GM03348 (cell line): ENCODE measurements around the gene EEF1G.
"Not testable (repeated sequence)": the region's sequence is repeated elsewhere in the genome, so short reads cannot be mapped to it uniquely, and the experiment has no call there.

ENCODE experiments used
- DNase-seq: peaks from one replicate; pipeline ENCODE4 v3.0.0; 2012; ENCODE audit warnings: low spot score

Gene EEF1G, protein sequence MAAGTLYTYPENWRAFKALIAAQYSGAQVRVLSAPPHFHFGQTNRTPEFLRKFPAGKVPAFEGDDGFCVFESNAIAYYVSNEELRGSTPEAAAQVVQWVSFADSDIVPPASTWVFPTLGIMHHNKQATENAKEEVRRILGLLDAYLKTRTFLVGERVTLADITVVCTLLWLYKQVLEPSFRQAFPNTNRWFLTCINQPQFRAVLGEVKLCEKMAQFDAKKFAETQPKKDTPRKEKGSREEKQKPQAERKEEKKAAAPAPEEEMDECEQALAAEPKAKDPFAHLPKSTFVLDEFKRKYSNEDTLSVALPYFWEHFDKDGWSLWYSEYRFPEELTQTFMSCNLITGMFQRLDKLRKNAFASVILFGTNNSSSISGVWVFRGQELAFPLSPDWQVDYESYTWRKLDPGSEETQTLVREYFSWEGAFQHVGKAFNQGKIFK

DNA sequence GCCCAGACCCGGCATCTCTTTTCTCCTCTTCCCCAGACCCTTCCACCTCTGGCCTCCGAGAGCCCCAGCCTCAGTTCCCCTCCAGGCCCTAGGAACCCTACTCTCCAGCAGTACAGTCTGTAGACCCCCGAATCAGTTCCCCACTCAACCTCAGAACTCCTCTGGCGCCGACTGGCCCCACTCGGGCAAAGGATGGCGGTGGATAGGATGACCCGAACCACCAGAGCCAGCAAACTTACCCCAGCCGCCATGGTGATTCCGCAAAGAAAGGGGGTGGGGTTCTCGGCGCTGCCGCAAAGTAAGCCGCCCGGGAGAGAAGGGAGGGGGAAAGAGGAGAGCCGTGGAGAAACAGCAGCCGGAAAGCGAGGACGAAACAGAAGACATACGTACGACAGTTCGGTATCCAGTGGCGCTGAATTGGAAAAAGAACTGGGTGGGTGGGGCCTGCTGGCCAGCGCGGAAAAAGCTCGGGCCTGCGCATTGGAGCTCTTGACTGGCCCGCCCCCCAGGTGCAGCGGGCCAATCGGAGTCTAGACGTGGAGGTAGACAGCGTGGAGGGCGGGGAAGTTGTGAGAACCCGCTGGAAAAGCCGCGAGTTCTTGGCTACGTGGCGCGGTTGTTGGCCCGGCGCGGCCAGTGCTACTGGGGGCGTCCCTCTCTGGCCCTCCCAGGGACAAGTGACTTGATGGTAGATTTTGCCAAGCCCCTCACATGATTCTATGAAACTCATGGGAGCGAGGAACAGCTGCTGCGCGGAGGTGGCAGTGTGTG is at the start of gene EEF1G:
Gene EEF1G, minus strand, starts transcription at position 300 of the 771 bp plus-strand sequence. Its CDS starts 49 bp downstream, at position 251.
- DNase-seq = peak; percentile 98

DNA sequence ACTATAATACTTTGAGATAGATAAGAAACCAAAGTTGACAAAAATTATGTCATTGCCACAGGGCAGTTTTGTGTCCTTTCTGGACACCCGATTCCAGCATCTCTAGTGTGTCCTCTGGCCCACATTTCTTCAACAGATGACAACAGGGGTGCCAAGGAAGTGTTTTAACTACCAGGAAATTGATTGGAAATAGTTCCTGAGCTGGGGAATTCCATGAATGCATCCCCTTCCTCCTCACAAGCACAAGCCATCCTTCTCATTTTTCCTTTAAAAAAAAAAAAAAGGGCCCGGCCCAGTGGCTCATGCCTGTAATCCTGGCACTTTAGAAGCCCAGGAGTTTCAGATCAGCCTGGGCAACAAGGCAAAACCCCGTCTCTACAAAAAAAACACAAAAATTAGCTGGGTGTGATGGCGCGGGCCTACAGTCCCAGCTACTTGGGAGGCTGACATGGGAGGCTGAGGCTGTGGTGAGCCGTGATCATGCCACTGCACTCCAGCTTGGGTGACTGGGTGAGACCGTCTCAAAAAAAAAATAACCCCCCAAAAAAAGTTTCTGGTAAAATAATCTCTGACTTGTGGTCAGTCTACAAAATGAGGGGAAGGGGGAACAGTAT is 48.9 kb upstream of the EEF1G start:
- no peak for DNase-seq

DNA sequence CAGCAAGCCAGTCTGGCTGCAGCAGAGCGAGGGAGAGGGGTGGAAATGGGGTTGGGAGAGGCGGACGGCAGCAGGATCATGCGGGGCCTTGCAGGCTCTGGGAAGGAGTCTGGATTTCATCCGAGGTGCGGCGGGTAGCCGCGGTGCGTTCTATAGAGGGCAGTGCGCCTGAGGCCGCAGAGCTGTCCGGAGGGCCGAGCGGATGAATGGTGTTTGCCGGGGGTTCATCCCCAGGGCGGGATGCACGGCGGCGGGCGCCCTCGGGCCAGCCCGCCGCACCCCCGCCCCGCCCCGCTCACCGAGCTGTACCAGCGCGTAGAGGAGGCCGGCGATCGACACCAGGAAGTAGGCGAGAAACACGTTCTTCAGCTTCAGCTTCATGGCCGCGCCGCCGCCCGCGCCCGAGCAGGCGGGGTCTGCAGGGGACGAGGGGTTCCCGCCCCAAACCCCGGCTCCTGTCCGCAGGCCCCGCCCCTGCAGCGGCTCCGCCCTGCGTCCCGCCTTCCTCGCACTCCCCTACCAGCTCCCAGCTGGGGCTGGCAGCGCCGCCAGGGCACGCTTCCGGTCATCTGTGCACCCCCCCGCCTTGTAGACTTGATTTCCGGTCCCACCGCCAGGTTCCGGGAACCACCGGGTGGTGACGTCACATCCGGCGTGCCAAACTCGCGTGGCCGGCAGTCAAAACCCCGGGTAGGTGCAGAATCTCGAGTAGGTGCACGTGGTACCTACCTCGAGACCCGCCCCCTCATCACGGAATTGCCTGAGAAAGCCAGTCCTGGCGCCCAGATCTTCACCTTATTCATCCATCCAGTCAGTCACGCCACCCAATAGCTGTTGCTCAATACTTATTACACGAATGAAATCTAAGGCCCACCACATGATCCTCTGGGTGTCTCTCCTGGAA is 48.1 kb upstream of the EEF1G start, which contains the start of gene B3GAT3:
Gene B3GAT3, minus strand, starts transcription at position 420 of the 904 bp plus-strand sequence. Its CDS starts 39 bp downstream, at position 381.
- peak; percentile 98 for DNase-seq

DNA sequence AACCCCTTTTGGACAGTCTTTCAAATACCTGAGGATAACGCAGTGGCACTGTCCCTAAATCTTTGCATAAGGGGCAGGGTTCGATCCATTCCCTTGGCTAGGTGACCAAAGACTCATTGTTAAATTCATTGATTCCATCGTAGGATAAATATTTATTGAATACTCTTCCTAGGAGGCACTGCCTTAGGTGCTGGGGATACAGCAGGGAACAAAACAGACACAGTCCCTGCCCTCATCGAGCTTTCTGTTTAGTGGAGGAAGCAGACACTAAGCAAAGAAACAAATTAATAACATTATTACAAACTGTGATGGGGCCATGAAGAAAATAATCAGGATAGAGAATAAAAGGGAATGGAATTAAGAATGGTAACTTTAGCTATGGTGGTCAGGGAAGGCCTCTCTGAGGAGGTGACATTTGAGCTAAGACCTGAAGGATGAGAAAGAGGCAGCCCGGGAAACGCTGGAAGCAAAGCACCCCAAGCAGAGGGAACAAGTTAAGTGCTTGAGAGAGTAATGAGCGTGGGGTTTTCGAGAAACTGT is 47.4 kb upstream of the EEF1G start:
- no peak for DNase-seq

DNA sequence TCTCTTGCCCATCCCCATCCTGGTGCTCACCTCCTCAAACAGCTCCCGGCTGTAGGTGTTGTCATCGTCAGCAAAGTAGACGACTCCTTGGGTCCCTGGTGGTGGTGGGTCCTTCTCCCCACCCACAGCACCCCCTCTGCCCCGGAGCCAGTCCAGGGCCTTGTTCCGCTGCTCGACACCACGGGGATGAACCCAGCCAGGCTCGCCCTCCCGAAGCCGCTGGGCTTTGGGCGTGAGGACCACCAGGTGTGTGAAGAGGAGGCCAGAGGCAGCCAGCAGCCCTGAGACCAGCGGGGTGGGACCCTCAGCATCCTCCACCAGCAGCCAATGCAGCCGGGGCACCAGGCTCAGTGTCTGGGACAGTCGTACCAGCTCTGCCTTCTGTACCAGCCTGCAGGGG is 43.3 kb upstream of the EEF1G start:
- DNase-seq = not testable (repeated sequence)

DNA sequence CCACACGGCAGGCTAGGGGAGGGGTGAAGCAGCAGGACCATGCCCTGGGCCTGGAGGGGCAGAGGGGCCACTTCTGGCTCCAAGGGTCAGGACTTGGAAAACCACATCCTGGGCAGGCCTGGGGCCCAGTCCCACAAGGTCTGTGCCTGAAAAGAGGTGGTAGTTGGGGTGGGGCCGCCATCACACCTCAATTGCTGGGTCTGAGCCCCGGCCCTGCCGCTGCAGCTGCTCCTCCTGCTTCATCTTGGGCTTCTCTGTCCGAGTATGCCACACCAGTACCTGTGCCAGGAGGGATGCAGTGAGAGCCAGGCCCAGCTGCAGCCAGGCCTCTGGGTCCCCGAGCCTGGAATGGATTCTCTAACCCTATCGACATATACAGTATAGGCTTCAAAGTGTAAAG is 41.8 kb upstream of the EEF1G start:
- DNase-seq = no peak

DNA sequence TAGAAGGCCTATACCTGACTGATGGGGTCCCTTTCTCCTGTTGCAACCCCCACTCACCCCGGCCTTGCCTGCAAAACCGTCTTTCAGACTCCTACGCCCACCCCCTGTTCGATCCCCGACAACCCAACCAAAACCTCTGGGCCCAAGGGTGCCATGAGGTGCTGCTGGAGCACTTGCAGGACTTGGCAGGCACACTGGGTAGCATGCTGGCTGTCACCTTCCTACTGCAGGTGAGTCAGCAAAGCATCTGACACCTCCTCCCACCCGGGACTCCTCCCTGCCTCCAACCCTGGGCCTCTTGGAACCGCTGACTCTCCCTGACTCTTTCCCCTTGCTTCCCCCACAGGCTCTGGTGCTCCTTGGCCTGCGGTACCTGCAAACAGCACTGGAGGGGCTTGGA is 40.6 kb upstream of the EEF1G start:
- no peak for DNase-seq

DNA sequence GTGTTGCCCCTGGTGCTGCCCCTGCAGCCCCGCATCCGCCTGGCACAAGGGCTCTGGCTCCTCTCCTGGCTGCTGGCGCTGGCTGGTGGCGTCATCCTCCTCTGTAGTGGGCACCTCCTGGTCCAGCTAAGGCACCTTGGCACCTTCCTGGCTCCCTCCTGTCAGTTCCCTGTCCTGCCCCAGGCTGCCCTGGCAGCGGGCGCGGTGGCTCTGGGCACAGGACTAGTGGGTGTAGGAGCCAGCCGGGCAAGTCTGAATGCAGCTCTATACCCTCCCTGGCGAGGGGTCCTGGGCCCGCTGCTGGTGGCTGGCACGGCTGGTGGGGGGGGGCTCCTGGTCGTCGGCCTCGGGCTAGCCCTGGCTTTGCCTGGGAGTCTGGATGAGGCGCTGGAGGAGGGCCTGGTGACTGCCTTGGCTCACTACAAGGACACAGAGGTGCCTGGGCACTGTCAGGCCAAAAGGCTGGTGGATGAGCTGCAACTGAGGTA is 39.6 kb upstream of the EEF1G start:
- DNase-seq = no peak

DNA sequence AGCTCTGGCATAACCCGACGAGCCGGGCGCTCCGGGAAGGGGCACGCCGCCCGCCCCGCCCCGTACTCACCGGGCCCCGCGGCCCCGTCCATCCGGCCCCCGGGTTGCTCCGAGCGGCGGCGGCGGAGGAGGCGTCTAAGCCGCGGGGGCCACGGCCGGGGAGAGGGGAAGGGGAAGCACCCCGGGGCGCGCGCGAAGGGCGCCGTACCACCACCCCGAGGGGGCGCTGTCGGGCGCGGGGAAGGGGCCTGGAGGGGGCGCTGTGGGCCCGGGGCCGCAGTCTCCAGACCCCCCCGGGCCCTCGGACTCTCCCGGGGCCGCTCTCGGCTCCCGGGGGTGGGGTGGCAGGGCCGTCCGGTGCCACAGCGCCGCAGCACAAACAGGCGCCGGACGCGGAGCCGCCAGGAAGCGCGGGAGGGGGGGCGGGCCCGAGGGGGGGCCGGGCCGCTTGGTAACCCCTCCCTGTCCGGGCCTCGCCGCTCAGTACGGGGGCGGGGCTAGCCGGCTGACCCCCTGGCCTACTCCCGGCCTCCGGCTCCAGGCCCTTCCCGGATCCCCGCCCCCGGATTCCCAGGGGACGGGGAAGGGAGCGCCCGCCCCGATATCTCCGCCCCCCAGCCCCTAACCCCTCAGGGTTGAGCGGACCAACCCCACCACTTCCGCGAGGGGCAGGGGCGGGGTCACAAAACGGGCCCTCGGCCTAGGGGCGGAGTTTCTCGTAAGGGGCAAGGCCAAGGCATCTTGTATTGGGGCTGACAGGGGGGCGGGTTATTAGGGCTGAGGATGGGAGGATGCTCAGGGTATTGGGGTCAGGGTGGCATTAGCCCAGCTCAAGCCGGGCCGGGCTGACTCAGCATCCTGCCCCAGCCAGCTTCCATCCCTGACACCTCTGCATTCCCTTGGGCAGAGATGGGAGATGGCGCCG is 38.9 kb upstream of the EEF1G start, which contains the start of the genes EML3 and ROM1:
Gene EML3, minus strand, starts transcription at position 410 of the 925 bp plus-strand sequence. Its CDS starts 318 bp downstream, at position 92.
Gene ROM1, plus strand, starts transcription at position 892 of the 925 bp plus-strand sequence. Its CDS starts 25 bp downstream, at position 917.
- peak; percentile 96 for DNase-seq

DNA sequence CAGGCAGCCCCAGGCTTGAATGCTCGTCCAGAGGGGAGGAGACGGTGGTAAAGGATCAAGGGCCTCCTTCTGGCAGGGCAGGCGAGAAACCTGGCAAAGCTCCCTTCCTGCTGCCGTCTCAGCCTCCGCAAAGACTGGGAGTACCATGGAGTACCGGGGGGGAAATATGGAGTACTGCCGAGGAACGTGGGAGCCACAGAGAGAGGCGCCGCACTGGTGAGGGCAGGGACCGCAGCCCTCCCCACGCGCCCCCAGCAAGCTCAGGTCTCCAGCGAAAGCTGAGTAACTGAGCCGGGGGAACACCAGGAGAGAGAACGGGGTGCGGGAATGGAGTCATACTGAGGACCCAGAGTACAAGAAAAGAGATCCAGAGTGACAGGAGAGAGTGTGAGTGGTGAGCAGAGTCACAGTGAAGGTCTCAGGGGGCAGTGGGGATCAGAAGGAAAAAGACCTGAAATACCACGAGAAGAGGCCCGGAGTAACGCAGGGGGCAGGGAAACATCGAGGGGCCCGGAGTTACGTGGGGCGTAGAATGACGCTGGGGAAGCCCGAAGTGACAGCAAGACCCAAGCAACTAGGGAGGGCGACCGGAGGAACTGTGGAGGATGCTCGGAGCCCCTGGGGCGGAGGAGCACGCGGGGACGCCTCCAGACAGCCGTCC is 38.1 kb upstream of the EEF1G start:
- DNase-seq = peak; percentile 77

DNA sequence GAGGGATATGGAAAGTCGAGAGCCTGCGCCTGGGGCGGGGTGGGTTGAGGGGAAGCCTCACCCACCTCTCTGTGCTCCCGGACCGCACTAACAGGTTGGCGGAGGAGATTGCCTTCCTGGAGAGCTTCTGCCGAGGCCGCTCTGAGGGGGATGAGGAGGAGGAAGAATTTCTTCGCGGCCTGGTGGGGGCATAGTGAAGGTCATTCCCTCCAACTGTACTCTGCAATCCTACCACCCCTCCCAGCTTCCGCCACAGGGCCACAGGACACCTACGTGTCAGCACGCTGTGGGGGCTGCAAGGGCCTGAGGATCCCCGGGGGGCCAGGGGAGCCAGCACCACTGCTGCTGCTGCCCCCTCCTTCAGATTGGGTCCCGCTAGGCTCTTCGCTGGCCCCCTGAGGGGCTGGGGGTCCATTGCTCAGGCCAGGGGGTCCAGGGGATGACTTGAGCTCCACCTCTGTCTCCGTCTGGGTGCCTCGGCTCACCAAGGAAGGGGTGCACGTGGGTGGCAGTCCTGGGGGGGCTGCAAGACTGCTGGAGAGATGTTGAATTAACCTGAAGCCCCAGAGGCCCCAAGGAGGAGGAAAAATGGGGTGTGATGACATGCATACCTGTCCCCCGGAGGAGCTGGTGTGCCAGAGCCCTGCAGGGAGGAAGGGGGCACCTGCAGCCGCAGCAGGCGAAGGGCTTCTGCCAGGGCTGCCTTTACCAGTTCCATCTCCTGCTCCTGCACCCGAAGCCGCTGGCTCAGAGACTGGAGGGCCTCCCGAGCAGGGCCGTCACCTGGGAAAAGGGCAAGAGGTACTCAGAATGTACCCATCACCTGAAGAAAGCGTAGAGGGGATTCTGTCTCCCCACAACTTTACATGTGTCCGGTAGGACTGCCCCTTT is 37.4 kb upstream of the EEF1G start:
- no peak for DNase-seq

DNA sequence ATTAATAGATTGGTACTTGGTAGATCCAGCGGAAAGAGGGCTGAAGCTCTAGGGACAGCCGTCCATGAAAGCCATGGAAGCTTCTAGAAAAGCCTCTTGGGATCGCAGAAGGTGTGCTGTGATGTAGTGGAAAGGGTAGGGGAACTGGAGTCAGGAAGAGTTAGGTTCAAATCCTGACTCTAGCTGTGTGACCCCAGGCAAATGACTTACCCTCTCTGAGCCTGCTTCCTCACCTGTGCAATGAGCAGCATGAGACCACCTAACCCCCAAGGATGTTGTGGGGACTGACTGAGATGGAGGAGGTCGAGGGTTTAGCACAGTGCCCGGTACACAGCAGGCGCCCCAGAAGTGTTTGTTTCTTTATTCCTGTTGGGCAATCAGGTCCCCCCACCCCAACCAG is 36.7 kb upstream of the EEF1G start:
- no peak for DNase-seq

DNA sequence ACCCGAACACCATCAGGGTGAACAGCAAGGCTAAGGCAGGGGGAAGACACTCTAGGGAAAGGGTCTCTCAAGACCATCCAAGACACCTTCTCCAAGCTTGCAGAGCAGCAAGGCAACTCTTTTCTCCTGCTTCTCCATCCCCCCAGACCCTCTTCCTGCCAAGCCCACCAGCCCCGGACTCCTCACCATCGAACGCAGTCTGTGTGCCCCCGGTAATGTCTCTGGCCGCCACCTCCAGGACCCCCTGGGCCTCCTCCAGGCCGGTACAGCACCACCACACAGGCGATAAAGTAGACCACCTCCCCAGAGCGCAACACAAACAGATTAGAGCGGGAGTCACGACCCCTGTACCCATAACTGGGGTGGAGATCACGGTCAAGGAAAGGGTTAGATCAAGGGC is 35.1 kb upstream of the EEF1G start:
- DNase-seq = no peak

DNA sequence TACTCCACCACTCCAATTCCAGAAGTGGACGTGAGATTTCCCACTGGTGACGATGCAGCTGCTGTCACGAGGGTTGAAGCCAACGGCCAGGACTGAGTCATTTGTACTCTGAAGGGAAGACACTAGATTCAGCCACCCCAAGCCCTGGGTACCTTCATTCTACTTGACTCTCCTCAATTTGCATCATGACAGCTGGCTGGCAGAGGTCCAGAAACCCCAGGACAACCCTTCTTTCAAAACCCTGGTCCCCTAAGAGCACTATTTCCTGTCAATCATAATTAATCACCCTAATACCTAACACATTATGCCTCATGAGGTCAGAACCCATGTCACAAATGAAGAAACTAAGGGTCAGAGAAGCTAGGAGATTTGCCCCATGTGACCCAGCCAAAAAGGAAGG is 34.0 kb upstream of the EEF1G start:
- DNase-seq = no peak

DNA sequence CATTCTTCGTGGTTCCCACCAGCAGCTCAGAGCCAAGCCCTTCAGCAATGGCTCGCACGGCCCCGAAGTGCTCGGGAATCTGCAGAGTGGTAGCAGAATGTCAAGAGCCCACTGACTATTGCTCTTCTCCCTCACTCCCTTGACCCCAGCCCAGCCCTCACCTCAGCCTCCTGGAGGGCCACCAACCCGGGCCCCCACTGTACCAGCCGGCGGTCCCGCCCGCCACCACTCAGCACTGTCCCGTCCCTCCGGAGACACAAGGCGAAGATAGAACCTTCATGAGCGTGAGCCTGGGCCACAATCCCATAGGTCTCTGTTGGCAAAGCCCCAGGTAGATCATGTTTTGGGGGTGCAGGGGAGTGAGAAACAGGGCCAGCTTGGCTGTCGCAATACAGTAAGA is 32.2 kb upstream of the EEF1G start:
- DNase-seq = no peak

DNA sequence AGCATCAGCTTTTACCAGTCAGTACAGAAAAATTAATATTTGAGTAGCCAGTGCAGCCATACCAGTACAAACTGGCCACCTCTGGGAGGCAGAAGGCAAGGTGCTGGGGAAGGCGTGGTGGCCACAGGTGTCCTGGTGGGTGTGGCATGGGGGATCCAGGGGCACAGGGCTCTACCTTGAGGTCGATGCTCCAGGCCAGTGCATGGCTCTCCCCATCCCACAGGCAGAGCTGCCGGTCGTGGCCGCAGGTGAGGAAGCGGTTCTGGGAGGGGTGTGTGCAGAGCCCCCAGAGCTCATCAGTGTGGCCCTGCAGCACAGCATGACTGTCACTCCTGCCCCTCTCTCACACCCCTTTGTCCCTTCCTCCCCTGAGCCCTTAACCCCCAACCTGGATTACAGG is 31.8 kb upstream of the EEF1G start:
- no peak for DNase-seq

DNA sequence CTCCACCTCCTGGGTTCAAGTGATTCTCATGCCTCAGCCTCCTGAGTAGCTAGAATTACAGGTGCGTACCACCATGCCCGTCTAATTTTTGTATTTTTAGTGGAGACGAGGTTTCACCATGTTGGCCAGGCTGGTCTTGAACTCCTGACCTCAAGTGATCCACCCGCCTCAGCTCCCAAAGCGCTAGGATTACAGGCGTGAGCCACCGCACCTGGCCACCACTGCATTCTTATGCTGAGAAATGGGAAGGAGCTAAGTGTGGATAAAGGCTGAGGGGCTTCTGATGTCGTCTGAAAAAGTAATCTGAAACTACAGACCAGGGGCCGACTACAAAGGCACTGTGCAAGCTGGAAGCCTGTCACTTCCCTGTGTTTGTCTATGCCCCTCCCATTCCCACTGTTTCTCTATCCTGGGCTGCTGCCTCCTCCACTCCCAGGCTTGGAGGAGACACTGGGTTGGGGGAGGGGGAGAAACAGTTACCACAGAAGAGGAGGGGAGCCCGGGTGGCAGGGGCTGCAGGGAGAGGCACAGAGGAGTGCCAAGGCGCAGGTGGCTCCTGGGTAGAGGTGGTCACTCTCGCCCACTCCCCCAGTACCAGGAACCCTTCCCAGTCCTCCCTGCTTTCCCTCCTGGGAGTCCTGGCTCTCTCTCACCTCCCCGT is 30.9 kb upstream of the EEF1G start:
- no peak for DNase-seq
